Frontal cortex (tissue), 4 donors: ENCODE results near the gene BCL11B. TPM values are rescaled to one million over a fixed set of nuclear protein-coding genes. Genes with fewer than 3 reads are reported as not detected.

Experiments used
- DNase-seq, 2 donors: peaks; one replicate each; pipeline ENCODE4 v3.0.0; 2012; ENCODE audit warnings: low spot score in 2 of 2
- FAIRE-seq: peaks from 2 replicates; lab custom pipeline; 2012; peaks lifted over from hg19 to GRCh38; lab: Jason Lieb, UNC
- total RNA-seq: library from RNA; depleted of rRNA; stranded (reverse); fragments of >200 nt; gene quantifications from one replicate; pipeline ENCODE4 v1.2.3, GENCODE V29; 2014
- donor health status: control.
- donor health status: control.
- donor health status: control.

The BCL11B gene
- total RNA-seq, 1 donor from 2014 or later, result 58.3 TPM

- DNase-seq, result no peak
- no peak for FAIRE-seq
These were observed 14.2 kb downstream of the BCL11B start for GRCh38 chr14:99257673-99258221.

GRCh38 chr14:99257122-99257672 lies 14.8 kb downstream of the BCL11B start:
- FAIRE-seq (no peak), DNase-seq (no peak)

GRCh38 chr14:99256483-99256874 lies 15.5 kb downstream of the BCL11B start:
- DNase-seq, result no peak
- FAIRE-seq, result no peak

DNA sequence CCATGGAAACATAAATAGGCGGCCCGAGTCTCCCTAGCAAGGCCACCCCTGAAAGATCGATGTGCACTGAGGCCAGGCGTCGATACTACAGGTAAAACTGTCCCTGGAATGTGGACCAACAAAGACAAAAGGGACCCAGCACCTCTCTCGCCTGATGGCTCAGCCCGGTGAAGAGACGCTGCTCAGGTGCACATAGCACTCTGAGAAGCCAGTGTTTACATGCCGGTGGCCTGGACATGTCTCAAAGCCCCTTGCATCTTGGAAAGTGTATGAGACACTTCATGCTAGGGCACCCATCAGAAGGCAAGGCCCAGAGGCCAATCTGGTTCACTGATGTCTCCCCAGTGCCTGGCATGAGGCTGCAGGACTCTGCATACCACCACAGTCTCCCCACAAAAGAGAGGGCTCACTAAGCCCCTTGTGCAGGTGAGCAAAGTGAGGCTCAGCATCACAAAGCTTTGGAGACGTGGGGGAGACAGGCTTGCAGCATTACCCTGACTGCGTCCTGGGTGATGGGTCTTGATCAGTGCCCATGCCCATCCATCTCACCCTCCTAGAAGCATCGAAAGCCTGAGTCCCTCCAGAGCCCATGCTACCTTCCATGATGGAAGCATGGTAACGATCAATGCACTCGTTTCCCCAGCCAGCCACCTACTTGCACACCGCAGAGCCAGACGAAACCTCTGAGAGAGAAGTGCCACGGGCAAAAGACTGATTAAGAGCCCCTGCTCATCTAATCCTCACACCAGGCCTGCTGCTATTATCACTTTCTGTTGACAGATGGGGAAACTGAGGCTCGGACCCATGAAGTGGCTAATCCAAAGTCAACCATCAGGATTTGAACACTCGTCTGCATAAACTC lies 16.1 kb downstream of the BCL11B start:
- FAIRE-seq, result no peak
- no peak for DNase-seq

DNA sequence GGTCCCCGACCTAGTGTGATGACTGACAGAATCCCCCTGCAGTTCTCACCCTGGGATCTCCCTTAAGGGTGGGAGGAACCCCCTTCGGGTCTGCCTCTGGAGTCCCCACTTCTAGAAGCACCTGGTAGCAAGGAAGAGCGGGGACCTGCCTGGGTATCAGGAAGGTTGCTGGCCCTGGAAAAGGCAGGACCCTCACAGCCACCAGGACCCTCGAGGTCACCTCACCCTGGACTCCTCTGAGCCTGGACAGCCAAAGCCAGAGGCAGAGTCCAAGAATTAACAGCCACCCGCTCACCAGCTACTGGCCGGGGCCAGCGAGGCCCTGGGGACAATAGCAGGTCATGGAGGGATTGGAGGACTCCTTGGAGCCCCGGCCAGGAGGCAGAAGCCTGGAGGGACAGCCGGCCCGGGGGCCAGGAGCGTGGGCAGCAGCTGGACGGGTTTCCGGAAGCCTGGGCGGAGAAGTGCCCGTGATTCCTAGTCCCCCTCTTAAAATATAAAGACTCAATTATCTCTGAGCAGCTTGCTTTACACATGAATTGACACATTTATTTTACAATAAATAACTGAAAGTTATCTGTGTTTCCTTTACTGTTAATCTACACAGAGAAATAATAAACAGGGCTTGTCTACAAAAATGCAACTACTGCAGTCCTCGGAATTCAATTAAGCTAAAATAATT lies 17.5 kb downstream of the BCL11B start:
- DNase-seq (no peak), FAIRE-seq (no peak)

DNA sequence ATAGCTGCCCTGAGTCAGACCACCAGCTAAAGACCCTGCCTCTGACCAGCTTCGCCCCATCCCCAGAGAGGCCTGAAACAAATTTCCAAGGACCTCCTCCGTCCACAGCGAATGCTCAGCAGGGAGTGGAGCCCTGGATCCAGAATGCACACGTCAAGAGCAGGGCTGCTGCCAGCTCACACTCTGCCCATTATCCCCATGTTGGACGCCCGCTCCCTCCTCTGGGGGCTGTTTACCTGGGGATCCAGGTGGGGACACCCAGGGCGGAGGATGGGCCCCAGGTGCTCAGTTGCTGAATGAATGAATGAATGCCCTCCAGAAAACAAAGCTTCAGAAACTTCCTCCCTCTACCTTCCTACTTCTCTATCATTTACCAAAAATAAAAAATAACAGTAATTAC lies 18.1 kb downstream of the BCL11B start:
- FAIRE-seq (no peak), DNase-seq (no peak)

DNA sequence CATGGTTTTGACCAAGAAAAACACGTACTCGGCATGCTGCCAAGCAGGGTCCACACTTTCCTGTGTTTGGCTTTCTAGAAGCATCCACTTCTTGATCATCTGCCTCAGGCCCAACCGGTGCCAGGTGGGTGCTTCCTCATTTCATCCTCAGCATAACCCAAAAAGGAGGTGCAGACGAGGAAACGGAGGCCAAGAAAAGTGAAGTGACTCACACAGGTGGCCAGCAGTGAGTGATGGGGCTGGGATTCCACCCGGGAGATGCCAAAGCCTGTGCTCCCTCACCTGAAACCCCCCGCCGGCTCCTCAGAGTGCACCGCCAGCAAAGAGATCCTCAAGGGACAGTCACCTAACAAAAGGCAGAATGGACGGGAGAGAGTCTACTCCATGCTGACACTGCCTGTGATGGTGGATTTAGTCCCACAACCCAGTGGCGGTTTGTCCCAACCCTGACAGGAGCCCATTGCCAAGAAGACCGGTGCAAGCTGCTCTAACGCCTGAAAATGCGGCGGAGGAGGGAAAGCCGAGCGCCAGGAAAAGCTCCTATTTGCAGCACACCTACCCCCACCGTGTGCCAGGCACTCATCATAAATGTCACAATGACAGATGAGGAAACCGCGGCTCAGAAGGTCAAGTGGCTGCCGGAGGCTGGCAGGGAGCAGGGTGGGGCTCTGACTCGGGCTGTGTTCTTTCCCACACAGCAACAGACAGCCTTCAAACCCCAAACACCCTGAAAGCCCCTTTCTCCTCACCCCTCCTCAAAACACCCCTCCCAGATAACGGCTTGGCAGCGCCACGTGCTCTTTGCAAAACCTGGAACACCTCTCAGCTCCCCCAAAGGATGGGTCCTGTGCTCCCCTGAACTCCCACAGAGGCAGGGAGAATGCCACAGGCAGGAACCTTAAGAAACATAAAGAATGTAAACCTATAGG lies 18.8 kb downstream of the BCL11B start:
- FAIRE-seq, result no peak
- DNase-seq, result no peak

GRCh38 chr14:99252443-99252939 lies 19.5 kb downstream of the BCL11B start:
- no peak for FAIRE-seq
- no peak for DNase-seq

GRCh38 chr14:99251721-99252120 lies 20.3 kb downstream of the BCL11B start:
- no peak for FAIRE-seq
- DNase-seq, result no peak

DNA sequence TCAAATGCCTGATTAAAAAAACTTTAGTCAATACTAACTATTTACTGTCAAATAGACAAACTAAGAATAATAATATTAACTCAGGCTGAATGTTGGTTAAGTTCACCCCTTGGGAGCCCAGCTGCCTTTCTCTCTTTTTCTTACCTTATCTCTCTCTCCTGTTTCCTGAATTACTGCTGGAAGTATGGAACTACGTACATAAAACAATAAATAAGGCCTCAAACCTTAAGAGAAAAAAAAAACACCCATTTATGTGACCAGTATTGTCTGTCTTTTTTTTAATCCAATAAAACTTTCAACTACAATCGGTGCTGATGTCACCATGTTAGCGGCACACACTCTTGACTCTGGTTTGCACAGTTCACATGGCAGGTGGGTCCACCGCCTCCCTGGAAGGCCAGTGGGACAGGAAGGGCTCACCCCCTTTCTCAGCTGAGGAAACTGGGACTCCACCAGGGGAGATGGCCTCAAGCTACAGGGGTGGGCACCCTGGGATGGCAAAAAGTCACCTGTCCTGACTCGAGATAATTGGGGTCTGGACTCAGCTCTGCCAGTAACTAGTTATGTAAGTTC lies 21.3 kb downstream of the BCL11B start:
- DNase-seq, result no peak
- FAIRE-seq, result no peak

DNA sequence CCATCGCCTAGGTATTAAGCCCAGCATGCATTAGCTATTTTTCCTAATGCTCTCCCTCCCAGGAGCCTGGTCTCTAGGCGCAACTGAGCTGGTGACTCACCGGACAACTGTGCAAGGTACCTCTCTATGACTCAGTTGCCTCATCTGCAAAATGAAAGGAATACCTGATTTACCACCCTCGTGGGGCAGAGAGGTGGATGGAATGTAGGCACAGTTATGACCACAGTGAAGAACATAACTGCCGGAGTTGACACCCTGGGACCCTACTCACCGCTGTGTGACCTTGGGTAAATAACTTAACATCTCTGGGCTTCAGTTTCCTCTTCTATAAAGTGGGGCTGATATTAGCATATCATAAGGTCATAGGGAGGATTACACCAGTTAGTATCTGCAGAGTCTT lies 22.6 kb downstream of the BCL11B start:
- no peak for FAIRE-seq

DNA sequence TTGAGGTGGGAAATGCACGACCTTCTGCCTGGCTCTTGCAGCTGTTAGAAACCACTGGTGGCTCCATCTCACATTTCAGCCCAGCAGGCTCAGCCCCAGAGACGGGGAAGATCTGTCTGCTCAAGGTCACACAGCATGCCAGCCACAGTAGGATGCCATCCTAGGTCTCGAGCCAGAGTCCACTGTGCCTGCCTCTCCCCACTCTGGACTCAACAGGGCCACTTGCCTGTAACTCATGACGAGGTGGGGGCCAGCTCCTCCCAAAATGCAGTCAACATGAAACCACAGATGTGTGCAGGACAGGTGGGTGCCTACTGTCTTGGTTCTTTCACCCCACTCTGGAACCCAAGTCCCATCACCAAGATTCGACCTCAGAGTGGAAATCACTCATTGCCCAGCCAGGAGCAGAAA lies 23.2 kb downstream of the BCL11B start:
- DNase-seq (no peak), FAIRE-seq (no peak)

More for the DNA sequence above, 22.6 kb downstream of the BCL11B start:
- no peak for DNase-seq

GRCh38 chr14:99247772-99248171 lies 24.2 kb downstream of the BCL11B start:
- no peak for FAIRE-seq
- no peak for DNase-seq

DNA sequence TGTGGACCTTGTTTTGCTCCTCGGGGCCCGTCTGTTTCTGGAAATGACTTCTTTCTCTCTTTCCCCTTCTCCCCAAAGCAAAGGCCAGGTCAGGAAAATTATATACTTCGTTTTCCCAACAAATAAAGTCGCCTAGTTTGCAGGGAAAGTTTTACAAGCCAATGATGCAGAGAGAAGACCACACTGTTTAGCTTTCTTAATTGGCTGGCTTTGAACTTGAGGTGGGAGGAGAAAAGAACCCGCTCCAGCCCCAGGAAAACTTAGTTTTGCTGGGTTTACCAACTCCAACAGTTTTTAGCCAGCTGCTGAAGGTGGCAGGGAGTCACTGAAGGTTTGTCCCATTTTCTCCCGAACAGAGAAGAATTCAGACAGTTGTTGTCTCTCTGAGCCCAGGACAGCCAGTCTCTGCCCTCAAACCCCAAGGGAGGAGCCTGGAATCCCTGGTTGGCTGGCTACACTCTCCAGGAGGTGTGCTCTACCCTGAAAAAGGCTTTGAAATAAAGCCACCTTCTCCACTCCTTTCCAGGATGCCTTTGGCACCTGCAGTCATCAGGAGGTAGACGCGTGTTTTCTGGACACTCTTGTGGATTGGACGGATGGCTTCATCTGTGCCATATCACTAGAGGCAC lies 24.8 kb downstream of the BCL11B start:
- no peak for DNase-seq
- no peak for FAIRE-seq

DNA sequence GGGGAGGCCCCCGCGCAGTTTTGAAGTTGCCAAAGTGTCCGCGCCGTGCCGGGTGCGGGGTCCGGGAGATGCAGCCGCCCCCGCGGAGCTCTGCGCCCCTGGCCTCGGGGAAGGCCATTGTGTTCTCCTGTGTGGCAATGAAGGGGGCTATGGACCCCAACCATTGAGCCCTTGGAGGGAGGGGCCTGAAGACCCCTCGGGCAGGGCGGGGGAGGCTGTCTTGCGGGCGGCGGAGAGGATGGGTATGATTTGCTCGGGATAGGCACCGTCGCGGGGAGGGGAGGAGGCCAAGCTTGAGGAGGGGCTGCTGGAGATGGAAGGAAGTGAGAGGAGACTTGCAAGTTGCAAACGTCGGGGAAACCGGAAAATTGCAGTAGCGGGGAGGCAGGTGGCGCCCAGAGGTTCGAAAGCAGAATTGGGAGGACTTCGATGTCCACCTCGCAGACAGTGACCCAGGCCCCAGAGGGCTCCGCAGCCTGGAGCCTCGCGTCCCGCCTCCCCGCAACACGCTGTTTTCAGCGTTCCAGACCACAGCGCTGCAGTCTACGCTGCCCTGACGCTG lies 25.4 kb downstream of the BCL11B start:
- no peak for DNase-seq
- no peak for FAIRE-seq

DNA sequence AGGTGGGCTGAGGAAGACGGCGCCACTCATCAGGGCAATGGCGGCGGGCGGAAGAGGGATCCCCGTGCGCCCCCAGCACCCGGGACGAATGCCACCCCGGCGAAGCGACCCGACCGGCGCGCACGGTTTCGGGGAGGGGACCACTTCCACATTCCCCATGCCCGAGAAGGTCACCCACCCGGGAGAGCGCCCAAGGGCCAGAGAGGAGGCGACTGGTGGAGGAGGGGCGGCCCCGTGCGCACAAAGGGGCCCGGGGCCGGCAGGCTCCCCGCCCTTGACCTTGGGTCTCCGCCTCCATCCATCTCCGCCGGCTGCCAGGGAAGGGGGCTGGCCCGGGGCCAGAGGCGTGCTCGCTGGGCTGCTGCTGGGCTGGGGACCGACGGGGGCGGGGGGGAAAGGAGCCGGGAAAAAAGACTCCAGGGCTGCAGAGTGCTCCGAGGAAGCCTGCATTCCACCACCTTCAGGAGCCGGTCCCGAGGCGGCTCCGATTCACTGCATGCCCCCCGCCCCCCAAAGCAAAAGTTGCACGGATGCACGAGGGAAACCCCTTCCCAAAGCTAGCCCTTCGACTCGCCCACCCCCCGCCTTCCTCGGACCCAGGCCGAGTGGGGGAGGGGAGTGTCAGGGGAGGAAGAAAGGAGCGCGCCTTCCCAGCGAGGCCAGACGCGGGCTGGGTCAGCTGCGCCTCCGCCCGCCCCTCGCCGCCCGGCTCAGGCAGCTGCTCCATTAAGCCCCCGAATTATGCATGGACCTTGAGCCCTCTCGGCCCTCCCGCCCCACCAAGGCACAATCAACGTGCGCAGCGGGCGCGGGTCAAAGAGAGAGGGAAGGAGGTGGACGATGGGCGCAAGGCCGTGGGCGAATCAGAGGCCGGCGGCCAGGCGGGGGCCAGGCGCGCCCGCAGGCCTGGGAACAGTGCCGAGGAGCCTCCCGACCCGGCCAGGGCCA lies 26.2 kb downstream of the BCL11B start:
- DNase-seq, result peak; percentile 41 to 57
- no peak for FAIRE-seq

GRCh38 chr14:99244941-99245563 lies 26.9 kb downstream of the BCL11B start:
- no peak for FAIRE-seq
- no peak for DNase-seq
